Astrocyte of the cerebellum (primary cell): ENCODE results near the gene RFT1.

Experiments
- DNase-seq: peaks from one replicate; pipeline ENCODE4 v3.0.0-alpha.2; 2011; ENCODE audit warnings: low read depth
- H3K4me3 ChIP-seq: 2 replicates; pipeline ENCODE4 v1.5.1; 2011; ENCODE audit warnings: mild to moderate bottlenecking, low read depth, low read length, moderate library complexity
- CTCF ChIP-seq: IDR thresholded peaks from 2 replicates; pipeline ENCODE4 v1.5.1; 2012; ENCODE audit warnings: low read length, low read depth, moderate library complexity, mild to moderate bottlenecking; ENCODE audit errors: missing control alignments
- in situ Hi-C: cut with HindIII; loops from 2 replicates; pipeline ENCODE4 v1.10.0; 2017; ENCODE audit warnings: low sequenced_read_pairs

RFT1 gene

DNA sequence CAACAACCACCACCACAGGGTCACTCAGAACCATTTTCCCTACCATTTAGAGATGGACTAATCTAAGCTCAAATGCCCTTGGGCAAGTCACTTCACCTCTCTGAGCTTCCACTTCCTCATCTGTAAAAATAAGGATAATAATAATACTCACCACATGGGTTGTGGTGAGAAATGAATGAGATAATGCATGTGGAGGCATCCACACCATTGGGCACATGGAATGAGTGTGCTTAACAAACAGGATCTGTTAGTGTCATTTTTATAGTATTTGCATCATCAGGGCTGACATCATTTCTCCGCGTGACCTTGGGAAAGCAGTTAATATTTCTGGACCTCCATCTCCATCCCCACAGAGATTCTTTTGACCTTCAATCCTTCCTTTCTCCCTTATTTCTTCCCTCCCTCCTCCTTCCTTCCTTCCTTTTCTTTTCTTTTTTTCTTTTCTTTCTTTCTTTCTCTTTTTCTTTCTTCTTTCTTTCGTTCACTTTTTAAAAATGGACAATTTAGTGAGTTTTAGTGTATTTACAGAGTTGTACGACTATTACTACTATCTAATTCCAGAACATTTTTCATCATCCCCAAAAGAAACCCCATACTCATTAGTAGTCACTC lies 7.7 kb upstream of the RFT1 start:
- H3K4me3 ChIP-seq = no peak overlapping the region
- no peak for DNase-seq
- no peak for TF ChIP-seq CTCF
- in situ Hi-C loops = no loop called here

DNA sequence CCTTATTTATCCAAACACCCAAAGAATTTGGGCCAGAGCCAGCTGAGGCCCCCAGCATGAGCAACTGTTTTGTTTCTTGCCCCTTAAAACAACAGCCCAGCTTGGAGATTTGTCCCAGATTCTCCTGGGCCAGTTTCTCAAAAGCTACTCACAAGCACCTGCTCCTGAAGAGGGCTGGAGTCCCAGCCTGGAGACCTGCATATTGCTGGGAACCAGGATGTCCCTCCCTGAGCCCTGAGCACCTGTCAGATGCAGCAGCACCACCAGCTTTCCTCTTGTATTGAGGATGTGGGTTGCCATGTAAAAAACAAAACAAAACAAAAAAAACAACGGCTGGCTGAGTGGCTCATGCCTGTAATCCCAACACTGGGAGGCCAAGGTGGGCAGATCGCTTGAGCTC lies 7.0 kb upstream of the RFT1 start:
- DNase-seq = no peak
- H3K4me3 ChIP-seq = no peak overlapping the region
- in situ Hi-C loops = no loop called here
- TF ChIP-seq CTCF = no peak

DNA sequence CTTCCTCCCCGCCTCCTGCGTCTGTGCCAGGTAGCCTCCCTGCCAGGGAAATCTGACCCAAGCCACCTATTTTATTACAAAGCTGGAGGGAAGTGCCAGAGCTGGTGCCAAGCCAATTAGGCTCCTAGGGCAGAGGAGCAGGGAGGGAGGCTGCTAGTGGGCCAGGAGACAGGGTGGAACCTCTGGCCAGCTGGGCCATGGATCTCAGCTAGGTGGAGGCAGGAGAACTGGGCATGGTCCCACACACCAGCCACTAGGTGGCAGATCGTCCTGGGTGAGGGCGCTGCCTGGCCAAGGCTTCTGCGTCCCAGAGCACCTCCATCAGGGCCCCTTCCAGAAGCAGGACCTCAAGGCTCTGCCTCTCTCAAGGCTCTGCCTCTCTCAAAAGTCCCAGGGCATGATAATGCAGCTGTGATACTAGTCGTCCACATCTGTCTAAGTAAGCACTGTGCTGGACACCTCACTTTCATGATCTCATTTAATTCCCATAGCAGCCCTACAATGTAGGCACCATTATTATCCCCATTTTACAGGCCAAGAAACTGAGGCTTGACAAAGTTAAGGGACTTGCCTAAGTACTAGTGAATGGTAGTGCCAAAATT lies 4.5 kb upstream of the RFT1 start:
- in situ Hi-C loops = no loop called here
- TF ChIP-seq CTCF = peak; percentile 87
- H3K4me3 ChIP-seq = no peak overlapping the region
- peak; percentile 39 for DNase-seq

GRCh38 chr3:53132347-53132746 lies 2.1 kb upstream of the RFT1 start:
- TF ChIP-seq CTCF = no peak
- in situ Hi-C loops = no loop called here
- DNase-seq = no peak
- no peak overlapping the region for H3K4me3 ChIP-seq

- in situ Hi-C loops = no loop called here
- no peak for TF ChIP-seq CTCF
- DNase-seq = no peak
- peak overlapping the region; percentile 76 for H3K4me3 ChIP-seq
These were observed 861 bp upstream of the RFT1 start for GRCh38 chr3:53131096-53131495.

GRCh38 chr3:53129344-53129743 lies 891 bp downstream of the RFT1 start:
- DNase-seq = no peak
- peak overlapping the region; percentile 76 for H3K4me3 ChIP-seq
- no peak for TF ChIP-seq CTCF
- in situ Hi-C loops = no loop called here
